B cell (primary cell): Measurements from ENCODE around the gene TRIP4. TPM values are rescaled to one million over a fixed set of nuclear protein-coding genes. Genes with fewer than 3 reads are reported as not detected.

Experiments used
- ATAC-seq: fragments of 200-7000 bp; cut with Tn5 transposase; one replicate; pipeline ENCODE4 v1.10.0; 2021; ENCODE audit warnings: low read depth, mild to moderate bottlenecking, moderate number of reproducible peaks, moderate library complexity
- CTCF ChIA-PET: fragments of 350-600 bp; sonication (Branson Sonifier 250); formaldehyde crosslinking; loops from one replicate; lab custom pipeline; 2021; ENCODE audit warnings: antibody characterized with exemption, inconsistent platforms; lab: Charles Lee
- POLR2A ChIA-PET: fragments of 350-600 bp; sonication (Branson Sonifier 250); formaldehyde crosslinking; loops from one replicate; lab custom pipeline; 2021; ENCODE audit warnings: antibody characterized with exemption; lab: Charles Lee
- DNase-seq: peaks from one replicate; pipeline ENCODE4 v3.0.0; 2013
- H2AFZ ChIP-seq: 2 replicates; pipeline ENCODE4 v1.6.1; 2012; ENCODE audit warnings: mild to moderate bottlenecking, low read depth, low read length; ENCODE audit not compliant: insufficient read depth, poor library complexity, severe bottlenecking
- H3K27ac ChIP-seq, 2 donors: 1 replicate in 1 of 2; 2 replicates in 1 of 2; pipeline ENCODE4 v1.5.1; 2012 to 2013; ENCODE audit warnings: low read length in 2 of 2, mild to moderate bottlenecking in 2 of 2, moderate library complexity in 1 of 2
- H3K27me3 ChIP-seq, 4 experiments: fragments of 200-600 bp in 1 of 4; sonication (generic) in 1 of 4; replicated peaks in 1 of 4; 1 replicate in 2 of 4; 2 replicates in 2 of 4; pipeline versions ENCODE4 v1.6.1 to v1.7.0; 2013 to 2016; ENCODE audit warnings: low read length in 3 of 4, mild to moderate bottlenecking in 2 of 4, mixed read lengths in 1 of 4, moderate library complexity in 1 of 4; ENCODE audit not compliant: insufficient read depth in 4 of 4, control insufficient read depth in 3 of 4; ENCODE audit errors: control extremely low read depth in 1 of 4
- H3K36me3 ChIP-seq, 2 experiments: replicated peaks in 1 of 2; 1 replicate in 1 of 2; 2 replicates in 1 of 2; pipeline versions ENCODE4 v1.6.1 to v1.7.1; 2013; ENCODE audit warnings: low read length in 1 of 2; ENCODE audit not compliant: insufficient read depth in 2 of 2, control insufficient read depth in 1 of 2; ENCODE audit errors: control extremely low read depth in 1 of 2, extremely low read depth in 1 of 2
- H3K4me1 ChIP-seq, 2 donors: fragments of 200-600 bp in 1 of 2; sonication (generic) in 1 of 2; 1 replicate in 1 of 2; 2 replicates in 1 of 2; pipeline versions ENCODE4 v1.5.1 to v1.6.1; 2013 to 2017; ENCODE audit warnings: low read length in 2 of 2; ENCODE audit not compliant: control insufficient read depth in 2 of 2, insufficient read depth in 2 of 2
- H3K4me2 ChIP-seq: replicated peaks from 2 replicates; pipeline ENCODE3; 2012; ENCODE audit warnings: mild to moderate bottlenecking, low read depth, low read length; ENCODE audit not compliant: poor library complexity, severe bottlenecking
- H3K4me3 ChIP-seq, 5 experiments: fragments of 200-600 bp in 1 of 5; sonication (generic) in 1 of 5; 1 replicate in 3 of 5; 2 replicates in 2 of 5; pipeline versions ENCODE4 v1.5.1 to v1.7.0; 2011 to 2016; ENCODE audit warnings: low read length in 4 of 5, mild to moderate bottlenecking in 4 of 5, low read depth in 2 of 5, control low read depth in 1 of 5, moderate library complexity in 1 of 5; ENCODE audit not compliant: insufficient read depth in 1 of 5; ENCODE audit errors: control extremely low read depth in 1 of 5, extremely low read depth in 1 of 5
- H3K79me2 ChIP-seq: fragments of 200-600 bp; sonication (generic); one replicate; pipeline ENCODE4 v1.6.0; 2016; ENCODE audit warnings: low read length; ENCODE audit not compliant: control insufficient read depth, insufficient read depth
- H3K9ac ChIP-seq: fragments of 200-600 bp; sonication (generic); 2 replicates; pipeline ENCODE4 v1.6.1; 2017; ENCODE audit warnings: mild to moderate bottlenecking, low read length, moderate library complexity
- H3K9me3 ChIP-seq, 3 donors: one replicate each; pipeline versions ENCODE4 v1.6.1 to v1.7.1; 2013; ENCODE audit warnings: low read length in 2 of 3; ENCODE audit not compliant: control insufficient read depth in 2 of 3, insufficient read depth in 1 of 3; ENCODE audit errors: control extremely low read depth in 1 of 3
- H4K20me1 ChIP-seq: 2 replicates; pipeline ENCODE4 v1.6.0; 2012; ENCODE audit warnings: mild to moderate bottlenecking, low read length; ENCODE audit not compliant: insufficient read depth, control insufficient read depth, poor library complexity, severe bottlenecking
- H3K27ac Mint-ChIP-seq: one replicate; pipeline ENCODE4 v1.8.0; 2021; ENCODE audit warnings: mixed read lengths
- H3K27me3 Mint-ChIP-seq: one replicate; pipeline ENCODE4 v1.8.0; 2021; ENCODE audit warnings: mixed read lengths
- H3K4me1 Mint-ChIP-seq: one replicate; pipeline ENCODE4 v1.8.0; 2021; ENCODE audit warnings: mixed read lengths
- H3K4me3 Mint-ChIP-seq: one replicate; pipeline ENCODE4 v1.8.0; 2021; ENCODE audit warnings: mixed read lengths
- H3K9me3 Mint-ChIP-seq: one replicate; pipeline ENCODE4 v1.8.0; 2022; ENCODE audit warnings: mixed read lengths; ENCODE audit not compliant: insufficient read depth
- CTCF ChIP-seq: fragments of 200-600 bp; IDR thresholded peaks from one replicate; pipeline ENCODE4 v1.8.0; 2022; ENCODE audit warnings: antibody characterized with exemption, mild to moderate bottlenecking
- EZH2 ChIP-seq: IDR thresholded peaks from 2 replicates; pipeline ENCODE4 v1.6.1; 2012; ENCODE audit warnings: borderline replicate concordance, low read depth, mild to moderate bottlenecking, moderate library complexity, low read length; ENCODE audit not compliant: insufficient read depth, poor library complexity, severe bottlenecking
- WGBS: methylation state at CpG from one replicate; pipeline ENCODE4 v1.1.5; 2013; ENCODE audit warnings: missing lambda C conversion rate; ENCODE audit not compliant: insufficient coverage; 5-methylcytosine and 5-hydroxymethylcytosine counted together
- intact Hi-C: fragments of 100-400 bp; cut with micrococcal nuclease; formaldehyde crosslinking; loops from one replicate; pipeline ENCODE4 v1.10.0; 2022
- polyA plus RNA-seq: library from polyadenylated mRNA; depleted of rRNA; stranded (reverse); fragments of >200 nt; gene quantifications from 2 replicates; pipeline ENCODE4 v1.2.3, GENCODE V29; 2012
- total RNA-seq, 2 donors: library from RNA; stranded (reverse); fragments of 120-200 nt in 1 of 2; gene quantifications; 1 replicate in 1 of 2; 2 replicates in 1 of 2; pipeline versions ENCODE4 v1.2.3 to v1.2.4, GENCODE V29; 2013 to 2022

The TRIP4 gene
- total and polyA plus RNA-seq, 2 donors (not counting 1 experiment from before 2014, with no cell fraction given), result 13.7 to 38.2 TPM

DNA sequence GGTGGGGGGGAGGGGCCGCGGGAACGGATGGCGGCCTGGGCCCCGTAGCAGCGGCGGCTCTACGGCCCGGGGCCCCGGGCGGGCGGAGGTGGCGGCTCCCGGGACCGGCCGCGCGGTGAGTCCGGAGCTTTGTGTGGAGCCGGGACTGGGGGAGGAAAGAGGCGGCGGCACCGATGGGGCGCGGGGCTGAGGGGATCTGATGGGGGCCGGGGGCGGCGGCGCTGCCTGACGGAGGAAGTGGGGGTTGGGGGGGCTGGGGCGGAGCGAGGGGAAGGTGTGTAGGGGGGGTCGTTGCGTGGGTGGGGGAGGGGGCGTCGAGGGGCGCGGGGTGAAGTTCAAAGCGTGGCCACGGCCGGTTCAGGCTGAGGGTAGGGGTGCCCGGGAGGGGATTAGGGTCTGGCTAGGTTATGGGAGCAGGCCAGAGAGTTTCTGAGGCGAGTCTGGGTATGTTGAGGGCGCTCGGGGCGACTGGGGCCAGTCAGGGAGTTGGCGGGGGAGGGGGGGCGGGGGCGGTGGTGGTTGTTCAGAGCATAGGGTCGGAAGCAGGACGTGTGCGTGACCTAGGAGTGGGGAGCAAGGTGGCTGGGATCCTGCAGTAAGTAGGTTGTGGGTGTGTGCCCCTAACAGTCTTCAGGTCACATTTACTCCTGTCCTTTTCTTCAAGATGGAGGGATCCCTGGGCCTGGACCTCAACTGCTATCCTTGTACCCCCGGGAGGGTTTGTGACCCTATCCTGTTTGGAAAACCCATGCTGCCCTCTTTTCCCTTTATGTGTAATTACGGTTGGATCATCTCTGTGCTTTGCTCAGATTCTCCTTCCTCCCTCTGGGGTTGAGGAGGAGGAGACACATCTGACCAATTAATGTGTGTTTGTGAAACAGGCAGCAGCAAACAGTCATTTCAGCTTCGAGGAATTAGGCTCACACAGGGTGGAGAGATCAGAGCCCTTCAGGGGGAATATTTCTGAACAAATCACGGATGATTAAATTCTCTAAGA lies 73.4 kb downstream of the TRIP4 start:
- WGBS, result 4% methylated on average over 19 of the region's 56 CpGs
- H3K9ac ChIP-seq, result peak overlapping the region; percentile 71

More for the DNA sequence above, 73.4 kb downstream of the TRIP4 start:
- Histone ChIP-seq H4K20me1 (peaks cover 5% of the 10 kb centered on the region), H3K27me3 (no peaks in the 10 kb centered on the region), H3K4me2 (peak overlapping the region; percentile 92), H3K4me1 (peaks cover 54 to 56% of the 10 kb centered on the region in 2 donors), H3K9me3 (no peaks in the 10 kb centered on the region), H3K4me3 (peak overlapping the region; percentile 48 to 72 (median 62)), H3K36me3 (no peaks in the 10 kb centered on the region), H3K79me2 (peaks cover 45% of the 10 kb centered on the region), H2AFZ (peak overlapping the region; percentile 83), H3K27ac (peak overlapping the region in 1 of 2 donors; percentile 53)
- H3K4me3 Mint-ChIP-seq, result peak overlapping the region; percentile 85
- POLR2A ChIA-PET, result interaction anchor here (0.6 to 1.1 kb wide), 4 partner anchors 73 to 249 kb away, joined by 3 to 4 read pairs (median 4); partner anchors contain the start of gene TRIP4
- H3K27me3 Mint-ChIP-seq, result no peaks in the 10 kb centered on the region
- H3K9me3 Mint-ChIP-seq, result no peaks in the 10 kb centered on the region
- peak; percentile 19 for ATAC-seq
- H3K27ac Mint-ChIP-seq, result peak overlapping the region; percentile 75
- peaks cover 57% of the 10 kb centered on the region for H3K4me1 Mint-ChIP-seq
- no peak for TF ChIP-seq EZH2
- TF ChIP-seq CTCF, result no peak
- CTCF ChIA-PET, result interaction anchor here (0.8 to 2.4 kb wide), 3 partner anchors 20 to 192 kb away, joined by 3 to 6 read pairs (median 4); partner anchors contain the start of gene TRIP4
- DNase-seq, result peak; percentile 47
- intact Hi-C loops, result loop anchor here (2.0 to 5.0 kb wide), 4 partner anchors 46 to 298 kb away; partner anchors contain the start of genes CSNK1G1, PPIB and TRIP4
